Stomach (tissue), 9 donors: ENCODE measurements around the gene BEST2. TPM values are rescaled to one million over a fixed set of nuclear protein-coding genes. Genes with fewer than 3 reads are reported as not detected.

Experiments used
- DNase-seq, 2 donors: peaks; one replicate each; pipeline versions ENCODE4 v3.0.0 to v3.0.0-alpha.2; 2013 to 2019
- H3K27ac ChIP-seq, 5 donors: fragments of 200-600 bp in 4 of 5; sonication (generic) in 4 of 5; one replicate each; pipeline ENCODE4 v1.5.1; 2013 to 2019; ENCODE audit warnings: mild to moderate bottlenecking in 1 of 5, moderate library complexity in 1 of 5
- H3K27me3 ChIP-seq, 3 donors: fragments of 200-600 bp; sonication (generic); one replicate each; pipeline ENCODE4 v1.5.1; 2017 to 2019; ENCODE audit warnings: mixed run types in 1 of 3
- H3K36me3 ChIP-seq, 4 donors: fragments of 200-600 bp; sonication (generic); 1 replicate in 3 of 4; 2 replicates in 1 of 4; pipeline ENCODE4 v1.5.1; 2016 to 2019
- H3K4me1 ChIP-seq, 4 donors: fragments of 200-600 bp; sonication (generic); one replicate each; pipeline ENCODE4 v1.5.1; 2016 to 2019
- H3K4me3 ChIP-seq, 4 donors: fragments of 200-600 bp; sonication (generic) in 3 of 4; one replicate each; pipeline ENCODE4 v1.5.1; 2016 to 2019; ENCODE audit warnings: mild to moderate bottlenecking in 1 of 4
- H3K9me3 ChIP-seq, 4 donors: fragments of 200-600 bp; sonication (generic); one replicate each; pipeline ENCODE4 v1.5.1; 2016 to 2019
- CTCF ChIP-seq, 7 experiments: fragments of 450-650 bp in 4 of 7; fragments of 200-600 bp in 3 of 7; sonication (generic) in 3 of 7; IDR thresholded peaks; one replicate each; pipeline ENCODE4 v1.5.1; 2016 to 2019; ENCODE audit warnings: antibody characterized with exemption in 7 of 7, control low read depth in 2 of 7, mild to moderate bottlenecking in 1 of 7
- EP300 ChIP-seq: sonication (generic); formaldehyde crosslinking; IDR thresholded peaks from one replicate; pipeline ENCODE4 v1.6.1; 2017; ENCODE audit warnings: antibody characterized with exemption
- POLR2A ChIP-seq, 4 donors: fragments of 450-650 bp; IDR thresholded peaks; one replicate each; pipeline ENCODE4 v1.6.1; 2016; ENCODE audit warnings: antibody characterized with exemption in 4 of 4, control low read depth in 2 of 4, mild to moderate bottlenecking in 1 of 4, moderate library complexity in 1 of 4
- POLR2AphosphoS5 ChIP-seq, 3 donors: sonication (generic); formaldehyde crosslinking; IDR thresholded peaks; one replicate each; pipeline ENCODE4 v1.6.1; 2016; ENCODE audit warnings: antibody characterized with exemption in 3 of 3
- WGBS, 5 donors: extraction: QIAGEN DNeasy Blood & Tissue Kit in 3 of 5; methylation state at CpG; one replicate each; pipeline versions ENCODE4 v1.1.5 to v1.1.7; 2013 to 2018; 5-methylcytosine and 5-hydroxymethylcytosine counted together
- intact Hi-C: fragments of 100-400 bp; cut with DNase I; formaldehyde crosslinking; loops from one replicate; pipeline ENCODE4 v1.15.1; 2023; ENCODE audit warnings: low total_unique reads
- polyA plus RNA-seq, 3 donors: library from polyadenylated mRNA; stranded (reverse); fragments of 200-250 nt; gene quantifications; one replicate each; pipeline ENCODE4 v1.2.3, GENCODE V29; 2013
- total RNA-seq, 5 donors: library from RNA; depleted of rRNA; stranded (reverse); fragments of >200 nt; gene quantifications; one replicate each; pipeline versions ENCODE4 v1.1.0 to v1.2.3, GENCODE V29; 2014 to 2016
- donor health status: healthy with polysubstance abuse.
- donor health status: Bipolar disorder and iron deficiency.
- donor health status: healthy.

The BEST2 gene
- total and polyA plus RNA-seq, 8 donors, result 0.08 to 165 TPM; not detected in 6

- H3K4me3 ChIP-seq, result peak overlapping the region in 1 of 4 donors; percentile 89
- H3K36me3 ChIP-seq, result no peaks in the 10 kb centered on the region
- no peak for DNase-seq
- intact Hi-C loops, result no loop called here
- TF ChIP-seq EP300 (no peak), POLR2A (IDR thresholded peaks at IDR 0.05) (no peak), CTCF (IDR thresholded peaks at IDR 0.05) (no peak), POLR2AphosphoS5 (IDR thresholded peaks at IDR 0.05) (no peak)
- H3K27ac ChIP-seq, result peak overlapping the region; percentile 92 to 100 (median 95)
- no peaks in the 10 kb centered on the region for H3K9me3 ChIP-seq
- peaks cover 75 to 83% (median 77%) of the 10 kb centered on the region in 4 donors for H3K4me1 ChIP-seq
- WGBS, 5 donors, result 38 to 58% (median 44%) methylated on average over 10 of the region's 10 CpGs
- H3K27me3 ChIP-seq, result no peaks in the 10 kb centered on the region
Observed at GRCh38 chr19:12787458-12787857, 35.9 kb downstream of the BEST2 start.

DNA sequence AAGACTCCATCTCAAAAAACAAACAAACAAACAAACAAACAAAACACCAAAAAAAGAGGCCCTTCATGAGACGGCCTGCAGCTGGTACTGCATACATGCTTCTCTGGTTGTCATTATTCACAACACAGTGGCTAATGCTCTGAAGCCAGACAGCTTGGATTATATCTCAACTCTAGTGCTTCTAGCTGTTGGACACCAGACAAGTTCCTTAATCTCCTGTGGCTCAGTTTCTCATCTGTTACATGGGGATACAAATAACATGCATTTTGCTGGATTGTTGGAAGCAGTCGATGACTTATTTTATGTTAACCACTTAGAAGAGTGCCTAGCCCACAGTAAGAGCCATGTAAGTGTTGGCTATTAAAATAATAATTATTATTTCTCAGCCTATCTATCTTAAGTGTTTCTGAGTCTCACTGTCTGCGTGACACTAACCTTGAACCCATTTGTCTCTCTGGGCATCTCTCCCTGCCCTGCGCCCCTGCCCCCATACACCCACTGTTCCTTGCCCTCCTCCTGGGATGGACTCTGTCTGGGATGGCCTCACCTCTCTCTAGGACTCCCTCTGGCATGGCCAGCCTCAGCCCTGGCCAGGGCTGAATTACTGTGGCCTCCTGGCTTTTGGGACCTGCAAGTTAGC is 36.6 kb downstream of the BEST2 start:
- WGBS, 5 donors, result 40 to 48% (median 43%) methylated on average over 4 of the region's 4 CpGs
- TF ChIP-seq POLR2A (IDR thresholded peaks at IDR 0.05) (no peak), POLR2AphosphoS5 (IDR thresholded peaks at IDR 0.05) (peak in 1 of 3 donors; percentile 52)
- peak in 1 of 2 donors; percentile 86 for DNase-seq
- Histone ChIP-seq H3K27me3 (no peaks in the 10 kb centered on the region), H3K4me1 (peaks cover 68 to 76% (median 70%) of the 10 kb centered on the region in 4 donors), H3K36me3 (no peaks in the 10 kb centered on the region), H3K9me3 (no peaks in the 10 kb centered on the region), H3K4me3 (peak overlapping the region; percentile 79 to 93 (median 86)), H3K27ac (peak overlapping the region; percentile 92 to 100 (median 99))
- intact Hi-C loops, result no loop called here

- intact Hi-C loops, result no loop called here
- Histone ChIP-seq H3K36me3 (no peaks in the 10 kb centered on the region), H3K4me1 (peaks cover 63 to 72% (median 66%) of the 10 kb centered on the region in 4 donors), H3K27me3 (no peaks in the 10 kb centered on the region), H3K9me3 (no peaks in the 10 kb centered on the region), H3K27ac (peak overlapping the region; percentile 92 to 100 (median 99)), H3K4me3 (peak overlapping the region; percentile 79 to 93 (median 86))
- WGBS, 5 donors, result 0 to 4% (median 1%) methylated on average over 6 to 12 of the region's 12 CpGs
- peak; percentile 81 to 95 for DNase-seq
- no peak for TF ChIP-seq POLR2A (IDR thresholded peaks at IDR 0.05)
- peak; percentile 10 to 32 (median 31) for TF ChIP-seq POLR2AphosphoS5 (IDR thresholded peaks at IDR 0.05)
Observed at GRCh38 chr19:12788682-12789097, 37.1 kb downstream of the BEST2 start.

DNA sequence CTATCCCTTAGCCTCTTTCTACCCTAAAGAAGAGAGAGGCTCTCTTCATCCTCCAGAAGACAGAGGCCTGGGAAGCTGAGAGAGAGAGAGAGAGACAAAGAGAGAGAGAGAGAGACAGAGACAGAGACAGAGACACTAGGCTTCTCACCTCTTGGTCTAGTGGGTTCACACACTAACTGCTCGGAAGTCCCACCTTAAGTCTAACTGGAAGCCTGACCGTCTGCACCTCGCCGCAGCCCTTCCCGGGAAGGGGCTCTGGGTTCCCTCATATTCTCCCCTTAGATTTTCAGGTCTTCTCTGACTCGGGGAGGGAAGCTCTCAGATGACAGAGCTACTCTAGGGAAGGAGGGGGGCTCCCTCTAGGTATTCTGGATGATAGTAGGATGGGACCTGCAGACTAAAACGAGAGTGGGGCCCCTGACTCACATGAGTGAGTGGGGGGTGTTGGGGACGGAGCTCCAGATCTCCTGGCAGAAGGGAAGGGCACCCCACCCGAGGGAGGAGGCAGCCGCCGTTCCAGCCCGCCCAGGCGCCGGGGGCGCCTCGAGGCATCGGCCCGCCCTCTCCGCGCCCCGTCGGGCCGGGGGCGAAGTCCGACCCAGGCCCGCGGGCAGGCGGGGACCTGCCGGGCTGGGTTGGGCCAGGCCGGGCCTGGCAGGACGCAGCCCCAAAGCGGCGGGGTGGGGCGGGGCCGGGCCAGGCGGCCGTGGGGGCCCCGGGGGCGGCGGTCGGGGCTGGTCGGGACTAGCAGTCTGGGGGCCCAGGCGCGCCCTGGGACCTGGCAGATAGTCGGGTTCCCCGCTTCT is 37.7 kb downstream of the BEST2 start:
- H3K4me1 ChIP-seq, result peaks cover 62 to 72% (median 64%) of the 10 kb centered on the region in 4 donors
- intact Hi-C loops, result no loop called here
- TF ChIP-seq POLR2AphosphoS5 (IDR thresholded peaks at IDR 0.05) (no peak), POLR2A (IDR thresholded peaks at IDR 0.05) (no peak), EP300 (no peak), CTCF (IDR thresholded peaks at IDR 0.05) (no peak)
- no peaks in the 10 kb centered on the region for H3K9me3 ChIP-seq
- peak overlapping the region; percentile 79 to 93 (median 86) for H3K4me3 ChIP-seq
- H3K36me3 ChIP-seq, result no peaks in the 10 kb centered on the region
- DNase-seq, result no peak
- H3K27ac ChIP-seq, result peak overlapping the region; percentile 92 to 100 (median 99)
- H3K27me3 ChIP-seq, result no peaks in the 10 kb centered on the region
- 0 to 3% (median 1%) methylated on average over 6 to 46 of the region's 46 CpGs for WGBS, 5 donors

DNA sequence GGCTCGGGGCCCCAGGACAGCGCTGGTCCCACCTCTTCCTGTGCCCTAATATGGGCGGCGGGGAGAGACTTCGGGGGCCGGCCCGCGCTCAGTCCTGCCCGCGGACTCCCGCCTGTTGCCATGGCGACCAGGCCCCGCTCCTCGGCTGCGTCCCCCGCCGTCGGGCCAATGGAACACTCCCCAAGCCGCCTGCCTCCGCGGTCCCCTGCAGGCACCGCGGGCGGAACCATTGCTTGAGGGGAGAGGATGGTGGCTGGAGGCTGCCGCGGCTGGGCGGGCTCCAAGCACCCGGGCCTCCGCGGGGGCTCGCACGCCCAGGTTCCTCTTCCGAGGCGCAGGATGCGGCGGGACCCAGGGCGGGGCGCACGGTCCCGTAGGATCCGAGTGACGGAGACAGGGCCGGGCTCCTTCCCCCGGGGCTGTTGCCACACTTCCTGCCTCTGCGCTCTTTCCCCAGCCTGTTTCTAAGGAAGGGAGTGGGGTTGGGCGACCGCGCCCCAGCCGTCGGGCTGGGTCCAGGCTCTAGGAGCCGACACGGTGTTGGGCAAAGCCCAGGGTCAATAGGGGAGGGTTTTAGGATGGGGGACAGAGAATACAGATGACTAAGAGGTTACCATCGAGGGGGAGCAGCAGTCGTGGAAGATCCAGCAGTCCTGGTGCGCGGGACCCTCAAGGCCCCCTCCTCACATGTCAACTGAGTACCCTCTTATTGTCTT is 38.5 kb downstream of the BEST2 start:
- H3K36me3 ChIP-seq, result no peaks in the 10 kb centered on the region
- peaks cover 61 to 72% (median 63%) of the 10 kb centered on the region in 4 donors for H3K4me1 ChIP-seq
- intact Hi-C loops, result no loop called here
- H3K27me3 ChIP-seq, result no peaks in the 10 kb centered on the region
- WGBS, 5 donors, result 0 to 1% (median 0%) methylated on average over 18 to 56 of the region's 56 CpGs
- peak overlapping the region; percentile 79 to 93 (median 86) for H3K4me3 ChIP-seq
- H3K9me3 ChIP-seq, result no peaks in the 10 kb centered on the region
- peak overlapping the region; percentile 92 to 100 (median 99) for H3K27ac ChIP-seq
- TF ChIP-seq POLR2A (IDR thresholded peaks at IDR 0.05), result peak in 2 of 4 donors; percentile 45 to 84
- TF ChIP-seq POLR2AphosphoS5 (IDR thresholded peaks at IDR 0.05), result peak; percentile 91 to 98 (median 97)
- TF ChIP-seq EP300, result peak; percentile 31
- TF ChIP-seq CTCF (IDR thresholded peaks at IDR 0.05), result no peak
- peak; percentile 96 to 99 for DNase-seq
